ENCODE data around the gene PITPNM3. TPM values are rescaled to one million over a fixed set of nuclear protein-coding genes. Genes with fewer than 3 reads are reported as not detected.
"Not testable (repeated sequence)": the region's sequence is repeated elsewhere in the genome, so short reads cannot be mapped to it uniquely, and the experiment has no call there.

PITPNM3 gene
- total RNA-seq, 1 donor: 0.31 TPM

DNA sequence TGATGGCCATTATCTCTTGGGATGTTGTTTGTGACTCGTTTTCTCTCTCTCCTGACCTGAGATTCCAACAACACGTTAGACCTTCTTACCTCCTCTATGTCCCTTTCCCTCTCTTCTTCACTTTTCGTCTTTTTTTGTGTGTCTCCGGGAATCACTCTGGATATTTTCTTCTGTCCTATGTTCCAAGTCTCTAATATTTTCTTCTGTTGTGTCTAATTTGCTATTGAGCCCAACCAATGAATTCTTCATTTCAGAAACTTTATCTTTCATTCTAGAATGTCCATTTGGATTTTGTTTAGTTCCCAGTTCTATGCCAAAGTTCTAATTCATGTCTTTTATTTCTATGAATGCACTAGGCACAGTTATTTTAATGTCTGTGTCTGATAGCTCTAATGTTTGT, 27.1 kb upstream of the PITPNM3 start:
- Histone ChIP-seq H3K4me3 (ENCODE audit: low read length) (no peak overlapping the region), H3K27me3 (ENCODE audit: insufficient read depth, low read length) (no peaks in the 10 kb centered on the region), H3K4me1 (ENCODE audit: insufficient read depth, low read length) (no peaks in the 10 kb centered on the region), H3K9me3 (ENCODE audit: low read depth, low read length) (peaks cover 5% of the 10 kb centered on the region)

DNA sequence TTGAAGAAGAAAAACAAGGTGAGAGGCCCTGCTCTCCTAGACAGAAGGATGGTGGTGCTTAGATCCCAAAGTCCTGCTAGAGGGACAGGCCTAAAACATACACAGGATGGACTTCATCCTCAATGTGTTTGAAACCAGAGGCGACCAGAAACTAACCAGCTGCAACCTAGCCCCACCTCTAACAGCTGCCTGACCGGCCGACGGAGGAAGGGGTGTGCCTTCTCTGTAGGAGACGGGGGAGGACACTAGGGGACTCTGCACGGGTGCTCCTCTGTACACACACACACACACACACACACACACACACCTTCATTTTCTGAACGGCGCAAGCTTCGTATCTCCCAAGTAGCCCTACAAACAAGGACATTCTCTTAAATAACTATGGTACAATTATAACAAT, 24.3 kb upstream of the PITPNM3 start:
- Histone ChIP-seq H3K27me3 (ENCODE audit: insufficient read depth, low read length) (no peaks in the 10 kb centered on the region), H3K4me1 (ENCODE audit: insufficient read depth, low read length) (peaks cover 14% of the 10 kb centered on the region), H3K9me3 (ENCODE audit: low read depth, low read length) (no peaks in the 10 kb centered on the region), H3K4me3 (ENCODE audit: low read length) (no peak overlapping the region)

- H3K4me3 ChIP-seq (ENCODE audit: low read length): no peak overlapping the region
- no peaks in the 10 kb centered on the region for H3K27me3 ChIP-seq (ENCODE audit: insufficient read depth, low read length)
- H3K9me3 ChIP-seq (ENCODE audit: low read depth, low read length): no peaks in the 10 kb centered on the region
- peaks cover 28% of the 10 kb centered on the region for H3K4me1 ChIP-seq (ENCODE audit: insufficient read depth, low read length)
Measured at GRCh38 chr17:6578491-6578890, 22.1 kb upstream of the PITPNM3 start.

- Histone ChIP-seq H3K27me3 (ENCODE audit: insufficient read depth, low read length) (no peaks in the 10 kb centered on the region), H3K4me3 (ENCODE audit: low read length) (no peak overlapping the region), H3K4me1 (ENCODE audit: insufficient read depth, low read length) (peaks cover 28% of the 10 kb centered on the region), H3K9me3 (ENCODE audit: low read depth, low read length) (no peaks in the 10 kb centered on the region)
Measured at GRCh38 chr17:6577686-6578263, 21.4 kb upstream of the PITPNM3 start.

- Histone ChIP-seq H3K4me3 (ENCODE audit: low read length) (no peak overlapping the region), H3K27me3 (ENCODE audit: insufficient read depth, low read length) (no peaks in the 10 kb centered on the region), H3K4me1 (ENCODE audit: insufficient read depth, low read length) (peaks cover 28% of the 10 kb centered on the region), H3K9me3 (ENCODE audit: low read depth, low read length) (no peaks in the 10 kb centered on the region)
Measured at GRCh38 chr17:6576038-6576785, 19.9 kb upstream of the PITPNM3 start.

DNA sequence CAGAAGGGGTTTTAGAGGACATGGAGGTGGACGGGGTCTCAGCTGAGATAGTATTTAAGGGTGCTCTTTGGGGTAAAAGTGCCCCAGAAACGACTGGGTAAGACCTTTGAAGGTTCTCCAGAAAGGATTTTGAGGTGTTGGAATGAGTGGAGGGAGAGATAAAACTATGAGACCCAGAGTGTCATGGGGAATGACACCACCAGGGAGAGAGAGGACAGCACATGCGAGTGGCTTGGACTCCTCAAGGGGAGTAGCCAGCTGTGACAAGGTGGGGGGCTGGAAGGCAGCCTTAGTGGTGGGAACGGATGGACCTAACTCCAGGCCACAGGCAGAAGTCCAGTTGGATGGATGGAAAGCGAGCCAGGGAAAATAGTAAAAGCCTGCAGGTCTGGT, 19.2 kb upstream of the PITPNM3 start:
- Histone ChIP-seq H3K4me3 (ENCODE audit: low read length) (no peak overlapping the region), H3K4me1 (ENCODE audit: insufficient read depth, low read length) (peaks cover 28% of the 10 kb centered on the region)

DNA sequence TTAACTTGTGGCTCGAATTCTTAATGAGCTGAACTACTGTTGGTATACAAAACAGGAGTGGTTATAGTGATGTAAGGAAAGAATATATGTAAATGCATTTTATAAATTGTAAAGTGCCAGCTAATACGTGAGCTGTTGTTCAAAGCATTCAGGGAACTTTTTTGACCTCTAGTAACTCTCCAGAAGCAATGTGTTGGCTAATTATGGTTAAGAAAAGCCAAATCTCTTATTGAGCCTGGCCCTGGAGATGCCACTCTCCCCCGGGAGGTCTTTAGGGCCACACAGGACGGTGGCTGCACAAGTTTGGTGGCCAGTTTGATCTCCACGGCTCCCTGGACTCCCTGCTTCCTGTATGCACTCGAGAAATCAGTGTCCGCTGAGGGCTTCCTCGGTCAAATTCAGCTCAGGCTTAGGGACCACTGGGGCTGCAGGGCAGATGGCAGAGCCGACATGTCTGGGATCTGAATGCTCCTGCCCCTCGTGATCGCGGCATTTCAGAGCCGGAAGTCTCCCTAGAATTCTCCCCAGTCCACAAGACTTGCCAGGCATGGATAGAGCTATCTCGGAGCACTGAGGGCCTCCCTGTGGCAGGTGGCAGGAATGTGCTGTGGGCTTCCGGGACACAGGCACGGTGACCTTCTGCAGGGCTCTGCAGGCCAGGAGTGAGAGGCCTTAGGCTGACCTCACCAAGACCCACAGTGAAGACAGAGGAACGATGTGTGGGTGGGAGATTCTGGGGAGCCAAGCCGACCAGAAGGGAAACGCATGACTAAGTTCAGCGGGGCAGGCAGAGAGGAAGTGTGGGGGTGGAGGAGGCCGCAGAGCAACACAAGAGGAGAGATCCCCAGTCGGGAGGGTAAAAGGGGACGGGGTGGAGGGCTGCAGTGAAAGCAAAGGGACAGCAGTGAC, 18.6 kb upstream of the PITPNM3 start:
- H3K4me1 ChIP-seq (ENCODE audit: insufficient read depth, low read length): peaks cover 28% of the 10 kb centered on the region
- no peak overlapping the region for H3K4me3 ChIP-seq (ENCODE audit: low read length)
- no peaks in the 10 kb centered on the region for H3K9me3 ChIP-seq (ENCODE audit: low read depth, low read length)
- H3K27me3 ChIP-seq (ENCODE audit: insufficient read depth, low read length): no peaks in the 10 kb centered on the region

More for the DNA sequence above, 19.2 kb upstream of the PITPNM3 start:
- no peaks in the 10 kb centered on the region for H3K27me3 ChIP-seq (ENCODE audit: insufficient read depth, low read length)
- no peaks in the 10 kb centered on the region for H3K9me3 ChIP-seq (ENCODE audit: low read depth, low read length)

GRCh38 chr17:6573982-6574686, 17.8 kb upstream of the PITPNM3 start:
- Histone ChIP-seq H3K4me1 (ENCODE audit: insufficient read depth, low read length) (peaks cover 28% of the 10 kb centered on the region), H3K9me3 (ENCODE audit: low read depth, low read length) (no peaks in the 10 kb centered on the region), H3K27me3 (ENCODE audit: insufficient read depth, low read length) (no peaks in the 10 kb centered on the region), H3K4me3 (ENCODE audit: low read length) (no peak overlapping the region)

DNA sequence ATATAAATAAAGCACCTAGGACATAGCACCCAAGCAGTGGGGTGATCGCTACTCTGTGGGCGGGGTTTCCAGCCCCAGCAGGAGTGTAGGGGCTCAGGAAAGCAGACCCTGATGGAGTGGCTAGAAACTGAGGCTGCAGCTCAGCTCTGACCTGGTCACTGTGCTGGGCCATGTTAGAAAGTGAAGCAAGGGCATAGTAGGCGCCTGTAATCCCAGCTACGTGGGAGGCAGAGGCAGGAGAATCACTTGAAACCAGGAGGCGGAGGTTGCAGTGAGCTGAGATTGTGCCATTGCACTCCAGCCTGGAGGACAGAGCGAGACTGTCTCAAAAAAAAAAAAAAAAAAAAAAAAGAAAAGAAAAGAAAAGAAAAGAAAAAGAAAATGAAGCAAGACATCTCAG, 17.1 kb upstream of the PITPNM3 start:
- H3K4me3 ChIP-seq (ENCODE audit: low read length); H3K9me3 ChIP-seq (ENCODE audit: low read depth, low read length); H3K27me3 ChIP-seq (ENCODE audit: insufficient read depth, low read length): not testable (repeated sequence)
- H3K4me1 ChIP-seq (ENCODE audit: insufficient read depth, low read length): peaks cover 28% of the 10 kb centered on the region

GRCh38 chr17:6572972-6573370, 16.6 kb upstream of the PITPNM3 start:
- Histone ChIP-seq H3K4me3 (ENCODE audit: low read length) (no peak overlapping the region), H3K27me3 (ENCODE audit: insufficient read depth, low read length) (no peaks in the 10 kb centered on the region), H3K9me3 (ENCODE audit: low read depth, low read length) (no peaks in the 10 kb centered on the region), H3K4me1 (ENCODE audit: insufficient read depth, low read length) (peaks cover 28% of the 10 kb centered on the region)

DNA sequence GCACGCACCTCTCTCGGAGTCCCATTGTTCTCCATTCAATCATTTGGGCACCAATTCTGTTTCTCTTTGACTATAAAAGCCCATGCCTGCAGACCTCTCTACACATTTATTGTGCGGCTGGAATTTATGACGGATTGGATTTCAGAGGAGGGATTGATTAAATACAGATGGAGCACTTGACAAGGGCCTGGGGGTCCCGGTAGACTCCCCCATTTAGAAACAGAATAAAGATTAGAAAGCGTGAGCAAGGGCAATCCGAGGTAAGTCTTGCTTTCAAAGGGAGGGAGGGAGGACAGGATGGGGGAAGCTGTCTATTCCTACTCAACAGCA, 15.1 kb upstream of the PITPNM3 start:
- H3K27me3 ChIP-seq (ENCODE audit: insufficient read depth, low read length): no peaks in the 10 kb centered on the region
- H3K9me3 ChIP-seq (ENCODE audit: low read depth, low read length): no peaks in the 10 kb centered on the region
- H3K4me3 ChIP-seq (ENCODE audit: low read length): no peak overlapping the region
- H3K4me1 ChIP-seq (ENCODE audit: insufficient read depth, low read length): peaks cover 22% of the 10 kb centered on the region

DNA sequence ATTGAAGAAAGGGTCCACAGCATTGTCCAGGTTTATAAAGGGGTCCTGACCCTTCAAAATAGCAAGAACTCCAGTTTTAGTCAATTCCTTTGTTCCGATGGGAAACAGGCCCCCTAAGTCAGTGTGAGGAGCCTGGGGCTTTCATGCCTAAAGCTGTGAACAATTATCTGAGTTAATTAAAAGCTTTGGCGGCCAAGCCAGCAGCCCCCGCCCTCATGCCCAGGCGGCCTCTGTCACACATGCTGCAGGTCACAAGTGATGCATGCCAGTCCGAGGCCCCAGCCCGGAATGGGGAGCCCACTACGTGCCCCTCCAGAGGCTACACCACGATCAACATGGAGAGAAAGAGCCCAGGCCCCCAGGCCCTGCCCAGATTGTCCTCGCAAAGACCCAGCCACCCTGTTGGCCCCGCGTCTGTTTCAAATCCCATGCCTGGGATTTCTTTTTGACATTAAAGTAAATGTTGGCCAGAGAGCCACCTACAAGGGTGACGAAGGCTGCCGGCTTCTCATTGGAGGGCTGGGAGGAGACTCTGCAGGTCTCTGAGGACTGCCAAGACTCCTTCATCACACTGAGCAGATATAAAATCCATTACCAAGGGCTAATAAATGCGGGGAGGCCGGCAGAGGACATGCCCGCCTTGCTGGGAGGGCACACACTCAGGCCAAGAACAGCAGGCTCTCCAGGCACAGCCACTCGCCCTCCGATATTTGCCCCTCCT, 14.5 kb upstream of the PITPNM3 start:
- Histone ChIP-seq H3K27me3 (ENCODE audit: insufficient read depth, low read length) (no peaks in the 10 kb centered on the region), H3K4me3 (ENCODE audit: low read length) (no peak overlapping the region), H3K9me3 (ENCODE audit: low read depth, low read length) (no peaks in the 10 kb centered on the region), H3K4me1 (ENCODE audit: insufficient read depth, low read length) (peaks cover 16% of the 10 kb centered on the region)

- Histone ChIP-seq H3K27me3 (ENCODE audit: insufficient read depth, low read length) (no peaks in the 10 kb centered on the region), H3K4me3 (ENCODE audit: low read length) (no peak overlapping the region), H3K9me3 (ENCODE audit: low read depth, low read length) (no peaks in the 10 kb centered on the region), H3K4me1 (ENCODE audit: insufficient read depth, low read length) (peaks cover 4% of the 10 kb centered on the region)
Measured at GRCh38 chr17:6569370-6570285, 13.3 kb upstream of the PITPNM3 start.

Data from mononuclear cell (primary cell).